GM19023 (cell line): ENCODE measurements around the gene IFNA21.
"Not testable (repeated sequence)": the region's sequence is repeated elsewhere in the genome, so short reads cannot be mapped to it uniquely, and the experiment has no call there.

ENCODE experiments used
- ATAC-seq: cut with Tn5 transposase; IDR thresholded peaks from one replicate; pipeline ENCODE4 v1.9.1; 2021; ENCODE audit warnings: mild to moderate bottlenecking, moderate library complexity; ENCODE audit not compliant: unreplicated experiment

The IFNA21 gene

DNA sequence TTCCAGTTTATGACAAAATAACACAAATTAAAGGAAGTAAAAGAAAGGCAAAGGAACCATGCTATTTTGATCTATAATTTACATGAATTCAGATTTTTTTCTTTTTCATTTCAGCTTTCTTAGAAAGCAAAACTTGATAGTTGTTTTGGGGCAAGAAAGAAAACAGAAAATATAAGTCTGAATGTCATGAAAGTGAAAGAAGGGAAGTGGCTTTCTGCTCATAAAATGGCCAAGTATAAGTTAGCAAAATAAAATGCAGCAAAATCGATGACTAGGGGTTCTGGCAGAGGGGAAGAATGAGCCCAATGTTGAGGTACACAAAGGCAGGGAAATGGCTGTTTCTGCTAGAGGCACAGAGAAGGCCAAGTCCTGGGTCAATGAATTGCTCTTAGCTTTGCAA lies 21.9 kb downstream of the IFNA21 start:
- ATAC-seq = no peak

GRCh38 chr9:21141427-21141882 lies 25.0 kb downstream of the IFNA21 start, which contains the start of gene IFNW1:
Gene IFNW1 (minus strand): TSS chr9:21141832. CDS start chr9:21141570, 262 bp downstream.
- ATAC-seq = peak; percentile 62

DNA sequence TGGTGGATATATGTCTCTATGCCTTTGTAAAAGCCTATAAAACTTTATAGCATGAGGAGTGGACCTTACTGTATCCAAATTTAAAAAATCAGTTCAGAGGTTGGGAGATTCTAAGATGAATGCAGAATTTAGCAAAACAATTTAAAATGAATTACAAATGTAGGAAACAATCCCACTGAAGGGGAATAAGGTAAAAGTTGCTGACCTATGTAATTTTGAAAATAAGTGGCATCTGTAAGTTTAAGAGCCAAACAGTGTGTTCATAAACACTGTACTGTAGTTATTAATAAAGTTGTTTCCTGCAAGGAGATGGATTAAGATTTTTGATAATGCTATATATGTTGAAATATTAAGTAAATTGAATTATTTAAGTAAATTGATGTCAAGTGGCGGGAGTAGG lies 29.4 kb downstream of the IFNA21 start:
- no peak for ATAC-seq

DNA sequence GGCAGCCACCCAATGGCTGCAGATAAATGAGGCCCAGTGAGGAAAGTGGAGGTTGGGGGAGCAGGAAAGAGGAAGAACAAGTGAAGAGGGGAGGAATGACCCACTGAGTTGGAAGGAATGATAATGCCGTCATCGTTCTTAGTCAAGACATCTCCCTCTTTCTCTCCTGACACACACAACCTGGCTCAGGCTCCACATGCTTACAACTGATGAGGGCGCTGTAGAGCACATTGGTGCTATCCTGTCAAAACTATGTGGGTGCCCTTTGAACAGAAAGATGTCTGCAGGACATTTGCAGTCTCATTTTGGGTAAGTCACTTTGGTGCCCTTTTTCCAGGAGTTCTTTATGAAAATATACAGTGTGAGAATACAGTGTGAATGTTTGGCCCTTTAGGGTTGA lies 30.7 kb downstream of the IFNA21 start:
- ATAC-seq = no peak

DNA sequence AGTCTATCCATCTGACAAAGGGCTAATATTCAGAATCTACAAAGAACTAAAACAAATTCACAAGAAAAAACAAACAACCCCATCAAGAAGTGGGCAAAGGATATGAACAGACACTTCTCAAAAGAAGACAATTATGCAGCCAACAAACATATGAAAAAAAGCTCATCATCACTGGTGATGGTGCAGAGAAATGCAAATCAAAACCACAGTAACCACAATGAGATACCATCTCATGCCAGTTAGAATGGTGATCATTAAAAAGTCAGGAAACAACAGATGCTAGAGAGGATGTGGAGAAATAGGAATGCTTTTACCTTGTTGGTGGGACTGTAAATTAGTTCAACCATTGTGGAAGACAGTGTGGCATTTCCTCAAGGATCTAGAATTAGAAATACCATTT lies 38.3 kb downstream of the IFNA21 start:
- ATAC-seq = not testable (repeated sequence)

DNA sequence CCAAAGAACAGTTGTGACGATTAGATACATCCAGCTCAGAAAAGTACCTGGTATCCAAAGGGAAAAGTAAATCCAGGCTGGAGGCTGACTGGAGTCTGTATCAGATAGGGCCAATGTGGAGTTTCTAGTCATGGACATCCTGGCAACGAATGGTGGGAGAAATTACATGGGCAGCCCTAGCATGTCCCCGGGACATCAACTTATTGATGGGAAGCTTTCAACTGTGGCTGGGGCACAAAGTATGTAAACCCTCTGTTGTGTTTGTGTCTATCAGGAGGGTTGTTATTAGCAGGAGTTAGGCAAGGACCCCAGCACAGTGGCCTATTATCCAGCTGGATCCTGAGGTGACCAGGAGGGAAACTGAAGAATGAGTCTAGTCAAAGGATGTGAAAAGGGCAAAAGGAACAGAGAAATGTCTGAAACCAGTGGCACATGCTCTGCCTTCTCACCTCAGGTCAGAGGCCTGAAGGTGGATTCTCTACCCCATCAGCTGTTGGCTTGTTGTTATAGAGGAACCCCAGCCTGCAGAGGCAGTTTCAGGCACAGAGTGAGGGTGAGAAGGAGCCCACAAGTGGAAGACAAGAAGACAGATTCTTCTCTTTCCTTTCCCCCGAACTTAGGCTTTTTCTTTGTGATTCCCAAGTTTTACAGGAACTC lies 44.7 kb downstream of the IFNA21 start:
- ATAC-seq = peak; percentile 100

DNA sequence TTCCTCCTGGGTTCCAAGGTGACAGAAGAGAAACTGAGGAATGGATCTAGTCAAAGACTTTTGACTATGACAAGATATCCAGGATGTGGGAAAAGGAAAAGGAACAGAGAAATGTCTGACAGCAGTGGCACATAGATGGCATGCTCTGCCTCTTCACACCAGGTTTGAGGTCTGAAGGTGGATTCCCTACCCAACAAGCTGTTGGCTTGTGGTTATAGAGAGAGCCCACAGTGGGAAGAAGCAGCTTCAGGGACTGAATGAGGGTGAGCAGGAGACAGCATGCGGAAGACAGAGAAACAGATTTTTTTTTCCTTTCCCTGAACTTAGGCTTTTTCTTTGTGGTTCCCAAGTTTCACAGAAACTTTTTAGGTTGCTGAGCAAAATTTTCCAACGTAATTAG lies 45.4 kb downstream of the IFNA21 start:
- peak; percentile 50 for ATAC-seq

GRCh38 chr9:21119093-21119770 lies 47.2 kb downstream of the IFNA21 start:
- no peak for ATAC-seq
